HG03280 (cell line): ENCODE measurements around the gene PPDPF.
"Not testable (repeated sequence)": the region's sequence is repeated elsewhere in the genome, so short reads cannot be mapped to it uniquely, and the experiment has no call there.

Experiments
- ATAC-seq: cut with Tn5 transposase; IDR thresholded peaks from one replicate; pipeline ENCODE4 v1.9.1; 2021; ENCODE audit warnings: mild to moderate bottlenecking, moderate library complexity; ENCODE audit not compliant: unreplicated experiment

PPDPF gene

GRCh38 chr20:63499338-63499969 is 21.1 kb upstream of the PPDPF start:
- ATAC-seq, result no peak

GRCh38 chr20:63500151-63500901 is 20.2 kb upstream of the PPDPF start:
- ATAC-seq, result no peak

- ATAC-seq, result no peak
Observed at GRCh38 chr20:63500902-63501817, 19.4 kb upstream of the PPDPF start.

- no peak for ATAC-seq
Observed at GRCh38 chr20:63501818-63502670, 18.5 kb upstream of the PPDPF start.

DNA sequence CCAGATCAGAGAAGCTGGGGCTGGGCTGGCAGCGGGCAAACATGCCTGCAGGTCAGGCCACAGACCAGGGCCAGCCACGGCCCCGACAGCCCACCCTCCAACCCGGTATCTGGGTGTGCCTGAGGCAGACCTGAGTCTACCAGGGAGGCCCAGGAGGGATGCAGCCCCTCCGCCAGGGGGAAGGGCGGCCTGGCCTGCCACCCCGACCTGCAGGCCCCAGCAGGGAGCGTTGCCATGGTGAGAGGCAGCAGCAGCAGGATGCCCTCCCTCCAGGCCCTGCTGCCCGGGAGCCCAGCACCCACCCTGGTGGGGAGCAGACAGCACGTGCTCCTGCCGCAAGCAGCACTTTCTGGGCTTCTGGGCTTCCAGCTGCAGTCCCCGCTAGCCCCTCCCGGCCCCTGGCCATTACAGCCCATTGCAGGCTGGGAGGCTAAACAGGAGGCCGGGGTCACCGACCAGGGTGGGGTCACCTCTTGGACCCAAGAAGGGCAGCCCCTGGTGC is 17.8 kb upstream of the PPDPF start:
- no peak for ATAC-seq

DNA sequence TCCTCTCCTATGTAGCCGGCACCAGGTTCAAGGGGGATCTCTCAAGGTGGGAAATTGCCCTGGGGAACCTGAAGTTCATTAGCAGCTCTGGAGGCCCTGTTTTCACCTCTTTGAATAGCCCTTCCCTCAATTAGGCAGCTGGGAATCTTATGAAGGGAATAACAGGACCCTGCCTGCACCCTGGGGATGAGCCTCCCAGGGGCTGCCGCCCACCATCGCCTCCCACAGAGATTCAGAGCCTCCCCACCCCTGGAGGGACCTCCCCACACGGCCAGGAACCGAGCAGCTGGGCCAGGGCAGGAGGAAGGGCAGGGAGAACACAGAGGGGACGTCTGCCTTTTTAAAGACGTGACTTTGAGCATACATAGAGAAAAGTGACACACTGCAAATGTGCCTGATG is 17.0 kb upstream of the PPDPF start:
- ATAC-seq, result no peak

DNA sequence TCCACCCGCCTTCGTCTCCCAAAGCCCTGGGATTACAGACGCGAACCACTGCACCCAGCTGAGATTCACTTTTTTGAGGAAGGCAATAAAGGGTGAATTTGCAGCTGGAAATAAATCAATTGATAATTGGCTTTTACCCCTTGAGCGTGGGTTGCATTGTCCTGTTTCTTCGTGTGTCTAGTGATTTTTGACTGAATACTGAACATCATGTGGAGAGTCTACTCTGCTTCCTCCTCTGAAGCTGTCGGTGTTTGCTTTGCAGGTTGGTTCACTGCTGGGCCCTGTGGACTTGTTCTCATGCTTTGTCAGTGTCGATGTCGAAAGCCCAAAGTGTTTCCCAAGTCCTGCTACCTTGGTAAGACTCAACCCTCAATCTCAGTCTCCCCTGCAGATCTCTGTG is 15.9 kb upstream of the PPDPF start:
- no peak for ATAC-seq

- no peak for ATAC-seq
Observed at GRCh38 chr20:63505281-63505680, 15.3 kb upstream of the PPDPF start.

DNA sequence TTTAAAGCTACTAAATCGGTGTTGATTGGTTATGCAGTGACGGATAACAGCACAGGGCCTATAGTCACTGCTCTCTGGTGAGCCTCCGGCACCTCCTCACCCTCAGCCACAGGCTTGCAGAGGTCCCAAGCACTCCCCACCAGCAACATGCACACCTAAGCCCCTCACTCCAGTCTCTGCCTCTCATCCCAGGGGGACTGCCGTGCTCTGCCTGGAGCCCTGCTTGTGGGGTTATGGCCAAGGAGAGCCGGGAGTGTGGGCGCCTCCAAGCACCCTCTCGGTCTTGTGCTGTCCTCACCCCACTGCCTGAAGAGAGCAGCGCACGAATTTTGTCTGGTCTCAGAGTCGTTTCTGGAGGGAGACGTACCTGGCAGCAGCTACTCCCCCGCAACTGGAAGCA is 14.8 kb upstream of the PPDPF start:
- no peak for ATAC-seq

DNA sequence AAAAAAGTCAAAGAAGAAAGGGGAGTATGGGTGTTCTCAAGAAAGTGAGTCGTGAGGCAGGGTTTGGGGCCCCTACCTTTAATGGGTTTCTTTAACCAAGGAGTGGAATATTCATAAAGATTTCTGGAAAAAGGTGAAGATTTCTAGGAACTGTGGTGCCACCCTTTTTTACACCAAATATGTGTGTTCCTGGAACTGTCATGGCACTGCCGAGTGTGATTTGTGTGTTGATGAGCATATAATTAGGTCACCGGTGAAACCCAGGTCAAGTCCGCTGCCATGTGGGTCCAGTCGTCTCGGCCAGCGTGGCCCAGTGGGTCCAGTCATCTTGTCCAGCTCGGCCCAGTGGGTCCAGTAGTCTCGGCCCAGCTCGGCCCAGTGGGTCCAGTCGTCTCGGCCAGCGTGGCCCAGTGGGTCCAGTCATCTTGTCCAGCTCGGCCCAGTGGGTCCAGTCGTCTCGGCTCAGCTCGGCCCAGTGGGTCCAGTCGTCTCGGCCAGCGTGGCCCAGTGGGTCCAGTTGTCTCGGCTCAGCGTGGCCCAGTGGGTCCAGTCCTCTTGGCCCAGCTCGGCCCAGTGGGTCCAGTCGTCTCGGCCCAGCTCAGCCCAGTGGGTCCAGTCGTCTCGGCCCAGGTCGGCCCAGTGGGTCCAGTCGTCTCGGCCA is 13.4 kb upstream of the PPDPF start:
- ATAC-seq, result no peak

GRCh38 chr20:63508072-63508768 is 12.3 kb upstream of the PPDPF start:
- ATAC-seq, result no peak

DNA sequence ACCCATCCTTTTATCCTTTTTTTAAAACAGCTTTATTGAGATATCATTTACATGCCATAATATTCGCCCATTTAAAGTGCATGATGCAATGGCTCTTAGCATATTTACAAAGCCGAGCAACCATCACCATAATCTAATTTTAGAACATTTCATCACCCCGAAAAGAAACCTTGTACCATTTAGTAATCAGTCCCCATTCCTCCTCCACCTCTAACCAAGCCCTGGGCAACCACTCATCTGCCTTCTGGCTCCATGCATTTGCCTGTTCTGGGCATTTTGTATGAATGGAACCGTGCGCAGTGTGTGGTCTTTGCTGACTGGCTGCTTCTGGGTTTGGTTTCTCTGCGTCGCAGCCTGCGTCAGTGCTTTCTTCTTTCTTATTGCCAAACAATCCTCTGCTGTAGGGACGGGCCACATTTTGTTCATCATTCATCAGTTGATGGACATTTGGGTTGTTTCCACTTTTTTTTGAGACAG is 11.4 kb upstream of the PPDPF start:
- ATAC-seq, result no peak

- ATAC-seq, result no peak
Observed at GRCh38 chr20:63513207-63513606, 7.4 kb upstream of the PPDPF start.

DNA sequence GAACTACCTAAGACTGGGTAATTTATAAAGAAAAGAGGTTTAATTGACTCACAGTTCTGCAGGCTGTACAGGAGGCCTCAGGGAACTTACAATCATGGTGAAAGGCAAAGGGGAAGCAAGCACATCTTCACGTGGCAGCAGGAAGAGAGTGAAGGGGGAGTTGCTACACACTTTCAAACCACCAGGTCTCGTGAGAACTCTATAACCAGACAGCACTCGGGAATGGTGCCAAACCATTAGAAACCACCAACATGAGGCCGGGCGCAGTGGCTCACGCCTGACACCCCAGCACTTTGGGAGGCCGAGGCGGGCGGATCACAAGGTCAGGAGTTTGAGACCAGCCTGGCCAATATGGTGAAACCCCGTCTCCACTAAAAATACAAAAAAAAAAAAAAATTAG is 6.0 kb upstream of the PPDPF start:
- not testable (repeated sequence) for ATAC-seq

DNA sequence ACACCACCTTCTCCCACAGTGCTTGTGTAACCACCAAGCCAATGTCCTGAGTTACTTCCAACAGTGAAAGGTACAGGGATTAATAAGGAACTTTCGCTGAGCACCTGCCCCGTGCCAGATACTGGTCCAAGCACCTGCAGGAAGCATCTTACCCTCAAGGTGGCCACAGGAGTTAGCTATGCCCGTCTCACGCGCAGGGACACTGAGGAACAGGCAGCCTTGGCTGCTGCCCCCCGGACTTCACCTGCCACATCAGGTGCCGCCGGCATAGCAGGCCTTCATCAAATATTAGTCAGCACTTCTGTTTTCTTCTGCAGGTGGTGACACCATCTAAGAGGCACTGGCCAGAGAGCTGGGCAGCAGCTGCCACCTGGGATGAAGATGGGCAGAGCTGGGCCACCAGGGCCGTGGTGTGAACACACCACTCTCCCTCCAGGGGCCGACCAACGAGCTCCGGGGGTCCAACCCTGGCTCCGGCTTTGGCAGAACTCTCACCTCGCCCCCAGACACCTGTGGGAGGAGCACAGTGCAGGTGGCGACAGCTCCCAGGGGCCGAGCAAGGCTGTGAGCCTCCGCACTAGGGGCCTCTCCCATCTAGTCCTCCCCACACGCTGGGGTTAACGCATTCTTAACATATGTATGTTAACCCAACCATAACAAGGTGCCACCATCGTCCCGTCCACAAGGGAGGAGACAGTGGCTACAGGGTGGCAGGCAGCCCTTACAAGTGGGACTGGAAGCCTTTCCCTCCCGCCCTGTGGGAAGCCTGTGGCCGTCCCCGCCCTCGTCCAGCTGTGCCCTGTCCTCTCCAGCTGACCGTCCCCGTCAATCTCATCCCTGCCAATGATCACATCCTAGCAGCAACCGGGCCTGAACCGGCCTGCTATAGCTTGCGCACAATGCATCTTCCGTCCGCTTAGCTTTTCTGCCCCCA is 2.9 kb upstream of the PPDPF start:
- ATAC-seq, result no peak

- ATAC-seq, result no peak
Observed at GRCh38 chr20:63518351-63518861, 2.2 kb upstream of the PPDPF start.

- ATAC-seq, result no peak
Observed at GRCh38 chr20:63518946-63519667, 1.5 kb upstream of the PPDPF start.
